RWPE2 (cell line): Measurements from ENCODE around the gene ENC1.

ENCODE experiments used
- ATAC-seq: fragments of 200-7000 bp; cut with Tn5 transposase; 3 replicates; pipeline ENCODE4 v1.9.1; 2021; ENCODE audit warnings: low read depth
- DNase-seq: peaks from one replicate; pipeline ENCODE4 v3.0.0-alpha.2; 2020; ENCODE audit warnings: low spot score
- H3K27ac ChIP-seq: fragments of 450-650 bp; 2 replicates; pipeline ENCODE4 v1.5.1; 2017; ENCODE audit warnings: mild to moderate bottlenecking; ENCODE audit not compliant: poor library complexity, severe bottlenecking
- H3K27me3 ChIP-seq: fragments of 250-450 bp; sonication (Bioruptor Pico); 2 replicates; pipeline ENCODE4 v1.5.1; 2021; ENCODE audit warnings: mild to moderate bottlenecking, moderate library complexity; ENCODE audit not compliant: insufficient read depth, poor library complexity, severe bottlenecking
- H3K36me3 ChIP-seq: fragments of 250-450 bp; sonication (Bioruptor Pico); 2 replicates; pipeline ENCODE4 v1.5.1; 2020; ENCODE audit warnings: low read depth, mild to moderate bottlenecking, moderate library complexity
- H3K4me1 ChIP-seq: fragments of 250-450 bp; sonication (Bioruptor Pico); 2 replicates; pipeline ENCODE4 v1.5.1; 2021; ENCODE audit warnings: mild to moderate bottlenecking, moderate library complexity; ENCODE audit not compliant: insufficient read depth, poor library complexity, severe bottlenecking
- H3K4me3 ChIP-seq: fragments of 250-450 bp; sonication (Bioruptor Pico); 2 replicates; pipeline ENCODE4 v1.5.1; 2021; ENCODE audit warnings: mild to moderate bottlenecking, moderate library complexity; ENCODE audit not compliant: severe bottlenecking
- H3K9me3 ChIP-seq: fragments of 250-450 bp; sonication (Bioruptor Pico); 2 replicates; pipeline ENCODE4 v1.5.1; 2021; ENCODE audit warnings: mild to moderate bottlenecking, moderate library complexity; ENCODE audit not compliant: severe bottlenecking
- CTCF ChIP-seq: fragments of 450-650 bp; IDR thresholded peaks from one replicate; pipeline ENCODE4 v1.5.1; 2017; ENCODE audit warnings: mild to moderate bottlenecking, moderate library complexity; ENCODE audit not compliant: poor library complexity, severe bottlenecking

ENC1 gene

GRCh38 chr5:74641735-74642542 lies 1.4 kb upstream of the ENC1 start:
- H3K9me3 ChIP-seq, result no peaks in the 10 kb centered on the region
- peak; percentile 93 for TF ChIP-seq CTCF
- H3K36me3 ChIP-seq, result peaks cover 8% of the 10 kb centered on the region; the same call in 1 of the 2 replicates
- no peak for DNase-seq
- H3K4me3 ChIP-seq, result peak overlapping the region; percentile 93
- peaks cover 42% of the 10 kb centered on the region for H3K4me1 ChIP-seq
- H3K27ac ChIP-seq, result peak overlapping the region; percentile 94
- no peaks in the 10 kb centered on the region for H3K27me3 ChIP-seq
- ATAC-seq, result peak; percentile 1; the same call in 2 of the 3 replicates

GRCh38 chr5:74640954-74641734 lies 616 bp upstream of the ENC1 start:
- DNase-seq, result peak; percentile 95
- Histone ChIP-seq H3K9me3 (no peaks in the 10 kb centered on the region), H3K27ac (peak overlapping the region; percentile 94), H3K4me3 (peak overlapping the region; percentile 93), H3K36me3 (peaks cover 12% of the 10 kb centered on the region), H3K4me1 (peaks cover 39% of the 10 kb centered on the region), H3K27me3 (no peaks in the 10 kb centered on the region)
- peak; percentile 35 for ATAC-seq
- no peak for TF ChIP-seq CTCF

- Histone ChIP-seq H3K27ac (peak overlapping the region; percentile 94), H3K9me3 (no peaks in the 10 kb centered on the region), H3K4me1 (peaks cover 39% of the 10 kb centered on the region), H3K27me3 (no peaks in the 10 kb centered on the region), H3K4me3 (peak overlapping the region; percentile 93), H3K36me3 (peaks cover 24% of the 10 kb centered on the region)
- peak; percentile 4 for ATAC-seq
- TF ChIP-seq CTCF, result no peak
- DNase-seq, result no peak
Measured at GRCh38 chr5:74639807-74640449, 600 bp downstream of the ENC1 start.

GRCh38 chr5:74638970-74639806 lies 1.3 kb downstream of the ENC1 start:
- H3K27ac ChIP-seq, result peak overlapping the region; percentile 94
- no peaks in the 10 kb centered on the region for H3K9me3 ChIP-seq
- peaks cover 40% of the 10 kb centered on the region for H3K4me1 ChIP-seq
- H3K4me3 ChIP-seq, result peak overlapping the region; percentile 93
- no peaks in the 10 kb centered on the region for H3K27me3 ChIP-seq
- H3K36me3 ChIP-seq, result peaks cover 31% of the 10 kb centered on the region
- 0 out of 3 replicates have a peak, but pooled peaks have one; percentile 1 for ATAC-seq
- TF ChIP-seq CTCF, result no peak
- DNase-seq, result no peak
